Fibroblast of villous mesenchyme (primary cell): Measurements from ENCODE around the gene DOCK11. TPM values are rescaled to one million over a fixed set of nuclear protein-coding genes. Genes with fewer than 3 reads are reported as not detected.
"Not testable (repeated sequence)": the region's sequence is repeated elsewhere in the genome, so short reads cannot be mapped to it uniquely, and the experiment has no call there.

ENCODE experiments used
- DNase-seq: peaks from one replicate; pipeline ENCODE4 v3.0.0-alpha.2; 2010; ENCODE audit warnings: low read depth
- H3K4me3 ChIP-seq: 2 replicates; pipeline ENCODE4 v1.5.1; 2011; ENCODE audit warnings: low read depth, mild to moderate bottlenecking, low read length
- CTCF ChIP-seq: IDR thresholded peaks from 2 replicates; pipeline ENCODE4 v1.5.1; 2012; ENCODE audit warnings: low read depth, mild to moderate bottlenecking, low read length; ENCODE audit not compliant: insufficient read depth
- total RNA-seq: library from RNA; depleted of rRNA; stranded (reverse); fragments of >200 nt; gene quantifications from 2 replicates; pipeline ENCODE4 v1.2.3, GENCODE V29; 2012

Gene DOCK11
- total RNA-seq, 1 donor, result 50.1 TPM

- no peak for TF ChIP-seq CTCF
- no peak overlapping the region for H3K4me3 ChIP-seq
- DNase-seq, result peak; percentile 39
Observed at GRCh38 chrX:118579417-118579816, 83.8 kb downstream of the DOCK11 start.

GRCh38 chrX:118582926-118583325 is 87.3 kb downstream of the DOCK11 start:
- not testable (repeated sequence) for H3K4me3 ChIP-seq, DNase-seq

GRCh38 chrX:118583781-118584180 is 88.2 kb downstream of the DOCK11 start:
- no peak for TF ChIP-seq CTCF
- H3K4me3 ChIP-seq, result no peak overlapping the region
- no peak for DNase-seq

- no peak for TF ChIP-seq CTCF
- H3K4me3 ChIP-seq, result no peak overlapping the region
- DNase-seq, result no peak
Observed at GRCh38 chrX:118585296-118585695, 89.7 kb downstream of the DOCK11 start.

GRCh38 chrX:118586206-118586605 is 90.6 kb downstream of the DOCK11 start:
- DNase-seq, H3K4me3 ChIP-seq: not testable (repeated sequence)

- no peak overlapping the region for H3K4me3 ChIP-seq
- DNase-seq, result no peak
- TF ChIP-seq CTCF, result no peak
Observed at GRCh38 chrX:118588715-118589114, 93.1 kb downstream of the DOCK11 start.

GRCh38 chrX:118589227-118589626 is 93.6 kb downstream of the DOCK11 start:
- no peak for TF ChIP-seq CTCF
- no peak for DNase-seq
- no peak overlapping the region for H3K4me3 ChIP-seq

- H3K4me3 ChIP-seq, result no peak overlapping the region
- no peak for DNase-seq
- TF ChIP-seq CTCF, result no peak
Observed at GRCh38 chrX:118593407-118593806, 97.8 kb downstream of the DOCK11 start.
